Neutrophil (primary cell): Measurements from ENCODE around the gene CD28.

Experiments used
- H3K27ac ChIP-seq: fragments of 200-600 bp; sonication (generic); 2 replicates; pipeline ENCODE4 v1.5.1; 2016; ENCODE audit warnings: mild to moderate bottlenecking, moderate library complexity
- H3K27me3 ChIP-seq: fragments of 200-600 bp; sonication (generic); 2 replicates; pipeline ENCODE4 v1.6.0; 2016; ENCODE audit warnings: mild to moderate bottlenecking
- H3K36me3 ChIP-seq: fragments of 200-600 bp; sonication (generic); 2 replicates; pipeline ENCODE4 v1.5.1; 2017
- H3K4me1 ChIP-seq, 2 experiments: fragments of 200-600 bp in 1 of 2; sonication (generic) in 1 of 2; 1 replicate in 1 of 2; 2 replicates in 1 of 2; pipeline versions ENCODE4 v1.5.1 to v1.6.1; 2013 to 2016; ENCODE audit warnings: low read depth in 1 of 2, low read length in 1 of 2, mild to moderate bottlenecking in 1 of 2, moderate library complexity in 1 of 2; ENCODE audit not compliant: control insufficient read depth in 1 of 2, insufficient read depth in 1 of 2
- H3K4me3 ChIP-seq, 2 experiments: fragments of 200-600 bp in 1 of 2; sonication (generic) in 1 of 2; 1 replicate in 1 of 2; 2 replicates in 1 of 2; pipeline ENCODE4 v1.5.1; 2013 to 2016; ENCODE audit warnings: low read depth in 1 of 2, low read length in 1 of 2, mild to moderate bottlenecking in 1 of 2, moderate library complexity in 1 of 2
- H3K9me3 ChIP-seq: fragments of 200-600 bp; sonication (generic); 2 replicates; pipeline ENCODE4 v1.5.1; 2016
- TF ChIP-seq, protein P1 (sequence below): fragments of 200-600 bp; sonication (generic); IDR thresholded peaks from 2 replicates; pipeline ENCODE4 v1.5.1; 2016; ENCODE audit warnings: antibody characterized with exemption

Gene CD28

GRCh38 chr2:203706403-203706802 is at the start of gene CD28:
Gene CD28 (plus strand): TSS chr2:203706639. CDS start chr2:203706697, 58 bp downstream.
- no peaks in the 10 kb centered on the region for H3K36me3 ChIP-seq
- H3K4me3 ChIP-seq: no peak within 1 kb of the TSS
- no peaks in the 10 kb centered on the region for H3K27me3 ChIP-seq
- H3K4me1 ChIP-seq: no peaks in the 10 kb centered on the region
- H3K27ac ChIP-seq: no peak within 1 kb of the TSS
- TF ChIP-seq, protein P1, sequence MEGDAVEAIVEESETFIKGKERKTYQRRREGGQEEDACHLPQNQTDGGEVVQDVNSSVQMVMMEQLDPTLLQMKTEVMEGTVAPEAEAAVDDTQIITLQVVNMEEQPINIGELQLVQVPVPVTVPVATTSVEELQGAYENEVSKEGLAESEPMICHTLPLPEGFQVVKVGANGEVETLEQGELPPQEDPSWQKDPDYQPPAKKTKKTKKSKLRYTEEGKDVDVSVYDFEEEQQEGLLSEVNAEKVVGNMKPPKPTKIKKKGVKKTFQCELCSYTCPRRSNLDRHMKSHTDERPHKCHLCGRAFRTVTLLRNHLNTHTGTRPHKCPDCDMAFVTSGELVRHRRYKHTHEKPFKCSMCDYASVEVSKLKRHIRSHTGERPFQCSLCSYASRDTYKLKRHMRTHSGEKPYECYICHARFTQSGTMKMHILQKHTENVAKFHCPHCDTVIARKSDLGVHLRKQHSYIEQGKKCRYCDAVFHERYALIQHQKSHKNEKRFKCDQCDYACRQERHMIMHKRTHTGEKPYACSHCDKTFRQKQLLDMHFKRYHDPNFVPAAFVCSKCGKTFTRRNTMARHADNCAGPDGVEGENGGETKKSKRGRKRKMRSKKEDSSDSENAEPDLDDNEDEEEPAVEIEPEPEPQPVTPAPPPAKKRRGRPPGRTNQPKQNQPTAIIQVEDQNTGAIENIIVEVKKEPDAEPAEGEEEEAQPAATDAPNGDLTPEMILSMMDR: no peak
- no peaks in the 10 kb centered on the region for H3K9me3 ChIP-seq

DNA sequence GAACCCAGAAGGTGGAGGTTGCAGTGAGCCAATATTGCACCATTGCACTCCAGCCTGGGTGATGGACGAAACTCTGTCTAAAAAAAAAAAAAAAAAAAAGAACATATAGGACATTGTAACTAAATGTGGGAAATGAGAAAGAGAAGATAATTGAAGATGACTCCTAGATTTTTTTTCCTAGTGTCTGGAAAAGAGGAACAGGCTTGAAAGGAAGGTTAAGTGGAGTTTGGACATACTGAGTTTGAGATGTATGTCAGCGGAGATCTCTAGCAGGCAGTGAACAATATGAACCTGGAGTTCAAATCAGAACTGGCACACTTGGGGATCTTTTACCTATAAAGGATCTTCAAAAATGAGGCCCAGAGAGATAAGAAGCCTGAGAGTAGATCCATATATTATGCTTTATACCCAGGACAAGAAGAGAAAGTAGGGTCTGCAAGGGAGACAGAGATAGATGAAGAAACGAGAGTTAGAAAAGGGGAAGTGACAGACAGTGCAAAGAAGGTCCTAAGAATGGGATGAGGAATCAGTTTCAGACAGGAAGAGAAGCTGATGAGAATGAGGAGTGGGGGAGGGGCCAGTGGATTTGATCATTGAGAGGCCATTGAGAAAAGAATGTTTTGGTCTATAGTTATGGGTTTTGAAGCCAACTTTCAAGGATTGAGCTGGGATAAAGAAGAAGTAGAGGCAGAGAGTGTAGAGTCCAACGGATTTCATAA is 46.9 kb upstream of the CD28 start:
- Histone ChIP-seq H3K4me3 (no peak overlapping the region), H3K4me1 (peaks cover 17 to 24% of the 10 kb centered on the region in 2 experiments), H3K9me3 (no peaks in the 10 kb centered on the region), H3K36me3 (no peaks in the 10 kb centered on the region), H3K27ac (no peak overlapping the region), H3K27me3 (no peaks in the 10 kb centered on the region)
- TF ChIP-seq, protein P1: no peak

- TF ChIP-seq, protein P1: no peak
- H3K4me3 ChIP-seq: no peak overlapping the region
- H3K36me3 ChIP-seq: no peaks in the 10 kb centered on the region
- no peaks in the 10 kb centered on the region for H3K9me3 ChIP-seq
- no peak overlapping the region for H3K27ac ChIP-seq
- no peaks in the 10 kb centered on the region for H3K27me3 ChIP-seq
- H3K4me1 ChIP-seq: peaks cover 17 to 24% of the 10 kb centered on the region in 2 experiments
These were observed 46.0 kb upstream of the CD28 start for GRCh38 chr2:203660465-203660864.

GRCh38 chr2:203661279-203661908 is 45.0 kb upstream of the CD28 start:
- H3K36me3 ChIP-seq: no peaks in the 10 kb centered on the region
- H3K27me3 ChIP-seq: no peaks in the 10 kb centered on the region
- H3K27ac ChIP-seq: no peak overlapping the region
- TF ChIP-seq, protein P1: no peak
- H3K4me3 ChIP-seq: no peak overlapping the region
- H3K4me1 ChIP-seq: peaks cover 13 to 18% of the 10 kb centered on the region in 2 experiments
- H3K9me3 ChIP-seq: no peaks in the 10 kb centered on the region

GRCh38 chr2:203662487-203662886 is 44.0 kb upstream of the CD28 start:
- no peak overlapping the region for H3K4me3 ChIP-seq
- no peaks in the 10 kb centered on the region for H3K9me3 ChIP-seq
- TF ChIP-seq, protein P1: no peak
- peaks cover 4 to 10% of the 10 kb centered on the region in 2 experiments for H3K4me1 ChIP-seq
- no peak overlapping the region for H3K27ac ChIP-seq
- H3K36me3 ChIP-seq: no peaks in the 10 kb centered on the region
- no peaks in the 10 kb centered on the region for H3K27me3 ChIP-seq
